Activated CD8-positive, alpha-beta memory T cell treated with anti-CD3 and anti-CD28 coated beads, Interleukin-2, amount 50 U/mL, for 1 hour (primary cell): ENCODE data around the gene CACNA1H.
"Not testable (repeated sequence)": the region's sequence is repeated elsewhere in the genome, so short reads cannot be mapped to it uniquely, and the experiment has no call there.

Source experiments
- DNase-seq: peaks from one replicate; pipeline ENCODE4 v3.0.0-alpha.2; 2020; ENCODE audit errors: extremely low read depth

The CACNA1H gene

GRCh38 chr16:1213796-1214372 is 61.0 kb downstream of the CACNA1H start:
- no peak for DNase-seq

DNA sequence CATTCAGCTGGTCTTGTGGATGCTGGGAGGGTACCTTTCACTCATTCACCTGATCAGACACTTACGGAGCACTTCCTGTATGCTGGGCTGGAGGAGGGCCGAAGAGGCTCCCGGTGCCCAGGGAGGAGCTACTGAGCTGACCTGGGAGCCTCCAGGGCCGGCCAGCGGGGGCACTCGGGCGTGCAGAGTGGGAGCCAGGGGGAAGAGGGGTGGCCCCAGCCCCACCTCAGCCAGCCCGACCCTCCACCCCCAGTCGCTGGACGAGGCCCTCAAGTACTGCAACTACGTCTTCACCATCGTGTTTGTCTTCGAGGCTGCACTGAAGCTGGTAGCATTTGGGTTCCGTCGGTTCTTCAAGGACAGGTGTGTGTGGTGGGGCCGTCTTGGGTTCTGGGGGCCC is 61.8 kb downstream of the CACNA1H start:
- no peak for DNase-seq

DNA sequence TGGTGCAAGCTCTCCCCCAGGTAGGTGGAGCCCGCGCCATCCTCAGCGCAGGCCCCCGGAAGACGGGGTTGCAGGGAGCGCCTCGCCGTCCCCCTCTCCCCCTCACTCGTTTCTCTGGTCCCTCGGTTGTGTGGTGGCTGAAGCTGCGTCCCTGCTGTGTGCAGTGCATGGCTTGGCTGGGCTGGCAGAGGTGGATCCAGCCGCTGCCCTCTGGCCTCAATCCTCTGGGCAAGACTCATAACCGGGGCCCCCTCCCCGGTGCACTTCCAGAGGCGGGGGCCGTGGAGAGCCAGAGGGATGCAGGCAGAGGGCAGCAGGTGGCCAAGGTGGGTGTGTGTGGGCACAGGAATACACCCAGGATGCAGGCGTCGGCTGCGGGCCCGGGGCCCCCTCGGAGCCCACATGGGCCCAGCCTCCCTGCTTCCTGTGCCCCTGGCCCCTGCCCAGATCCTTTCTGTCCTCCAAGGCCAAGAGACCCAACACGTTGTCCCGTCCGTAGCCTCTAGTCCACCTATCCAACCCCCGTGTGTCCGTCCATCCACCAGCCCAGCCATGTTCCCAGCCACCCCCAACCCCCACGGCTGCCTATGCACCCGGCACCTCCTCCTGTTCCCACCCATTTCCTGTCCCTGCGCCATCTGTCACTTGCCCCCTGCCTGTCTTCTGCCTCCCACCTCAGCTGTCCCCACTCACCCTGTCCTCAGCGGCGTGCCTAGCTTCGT is 62.8 kb downstream of the CACNA1H start:
- no peak for DNase-seq

GRCh38 chr16:1216296-1216619 is 63.4 kb downstream of the CACNA1H start:
- no peak for DNase-seq

- DNase-seq, result no peak
These were observed 63.9 kb downstream of the CACNA1H start for GRCh38 chr16:1216681-1217400.

DNA sequence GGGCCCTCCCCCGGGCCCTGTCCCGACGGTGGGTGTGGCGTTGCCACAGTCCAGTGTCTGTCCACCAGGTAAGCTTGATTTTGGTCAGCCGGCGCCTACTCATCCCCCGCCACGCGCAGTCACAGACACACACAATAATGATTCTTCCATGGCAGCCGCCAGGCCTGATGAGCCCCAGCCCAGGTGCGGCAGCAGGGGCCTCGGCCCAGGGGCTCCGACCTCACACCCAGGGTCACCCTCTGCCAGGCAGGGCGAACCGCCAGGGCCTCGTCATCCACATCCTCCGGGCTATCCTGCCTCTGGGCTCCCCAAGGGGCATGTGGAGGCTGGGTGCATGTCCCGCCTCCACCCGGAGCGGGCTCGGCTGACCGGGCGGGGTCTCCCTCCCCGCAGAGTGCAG is 64.6 kb downstream of the CACNA1H start:
- DNase-seq, result no peak

DNA sequence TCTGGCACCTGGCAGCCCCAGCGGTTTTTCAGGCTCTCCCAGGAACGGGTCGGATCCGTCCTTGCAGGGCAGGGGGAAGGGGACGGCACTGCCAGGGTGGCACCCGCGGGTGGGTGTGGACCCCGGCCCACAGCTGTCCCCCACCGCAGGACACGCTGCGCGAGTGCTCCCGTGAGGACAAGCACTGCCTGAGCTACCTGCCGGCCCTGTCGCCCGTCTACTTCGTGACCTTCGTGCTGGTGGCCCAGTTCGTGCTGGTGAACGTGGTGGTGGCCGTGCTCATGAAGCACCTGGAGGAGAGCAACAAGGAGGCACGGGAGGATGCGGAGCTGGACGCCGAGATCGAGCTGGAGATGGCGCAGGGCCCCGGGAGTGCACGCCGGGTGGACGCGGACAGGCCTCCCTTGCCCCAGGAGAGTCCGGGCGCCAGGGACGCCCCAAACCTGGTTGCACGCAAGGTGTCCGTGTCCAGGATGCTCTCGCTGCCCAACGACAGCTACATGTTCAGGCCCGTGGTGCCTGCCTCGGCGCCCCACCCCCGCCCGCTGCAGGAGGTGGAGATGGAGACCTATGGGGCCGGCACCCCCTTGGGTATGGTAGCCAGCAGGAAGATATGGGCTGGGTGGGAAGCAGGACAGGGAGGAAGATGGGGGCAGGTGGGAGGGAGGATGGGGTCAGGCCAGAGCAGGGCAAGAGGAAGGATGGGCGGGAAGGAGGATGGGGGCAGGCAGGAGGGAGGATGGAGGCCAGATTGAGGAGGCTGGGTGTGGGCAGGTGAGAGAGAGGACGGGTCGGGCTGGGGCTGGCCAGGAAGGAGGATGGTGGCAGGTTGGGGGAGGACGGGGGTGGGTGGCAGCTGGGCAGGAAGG is 65.4 kb downstream of the CACNA1H start:
- no peak for DNase-seq

GRCh38 chr16:1218930-1219611 is 66.2 kb downstream of the CACNA1H start:
- DNase-seq, result no peak

GRCh38 chr16:1220098-1220728 is 67.3 kb downstream of the CACNA1H start:
- no peak for DNase-seq

DNA sequence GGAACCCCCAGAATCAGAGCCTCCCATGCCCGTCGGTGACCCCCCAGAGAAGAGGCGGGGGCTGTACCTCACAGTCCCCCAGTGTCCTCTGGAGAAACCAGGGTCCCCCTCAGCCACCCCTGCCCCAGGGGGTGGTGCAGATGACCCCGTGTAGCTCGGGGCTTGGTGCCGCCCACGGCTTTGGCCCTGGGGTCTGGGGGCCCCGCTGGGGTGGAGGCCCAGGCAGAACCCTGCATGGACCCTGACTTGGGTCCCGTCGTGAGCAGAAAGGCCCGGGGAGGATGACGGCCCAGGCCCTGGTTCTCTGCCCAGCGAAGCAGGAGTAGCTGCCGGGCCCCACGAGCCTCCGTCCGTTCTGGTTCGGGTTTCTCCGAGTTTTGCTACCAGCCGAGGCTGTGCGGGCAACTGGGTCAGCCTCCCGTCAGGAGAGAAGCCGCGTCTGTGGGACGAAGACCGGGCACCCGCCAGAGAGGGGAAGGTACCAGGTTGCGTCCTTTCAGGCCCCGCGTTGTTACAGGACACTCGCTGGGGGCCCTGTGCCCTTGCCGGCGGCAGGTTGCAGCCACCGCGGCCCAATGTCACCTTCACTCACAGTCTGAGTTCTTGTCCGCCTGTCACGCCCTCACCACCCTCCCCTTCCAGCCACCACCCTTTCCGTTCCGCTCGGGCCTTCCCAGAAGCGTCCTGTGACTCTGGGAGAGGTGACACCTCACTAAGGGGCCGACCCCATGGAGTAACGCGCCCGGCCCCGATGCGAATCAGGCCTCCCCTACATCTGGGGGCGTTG is 68.1 kb downstream of the CACNA1H start:
- DNase-seq, result no peak

- DNase-seq, result no peak
These were observed 69.0 kb downstream of the CACNA1H start for GRCh38 chr16:1221628-1222552.

DNA sequence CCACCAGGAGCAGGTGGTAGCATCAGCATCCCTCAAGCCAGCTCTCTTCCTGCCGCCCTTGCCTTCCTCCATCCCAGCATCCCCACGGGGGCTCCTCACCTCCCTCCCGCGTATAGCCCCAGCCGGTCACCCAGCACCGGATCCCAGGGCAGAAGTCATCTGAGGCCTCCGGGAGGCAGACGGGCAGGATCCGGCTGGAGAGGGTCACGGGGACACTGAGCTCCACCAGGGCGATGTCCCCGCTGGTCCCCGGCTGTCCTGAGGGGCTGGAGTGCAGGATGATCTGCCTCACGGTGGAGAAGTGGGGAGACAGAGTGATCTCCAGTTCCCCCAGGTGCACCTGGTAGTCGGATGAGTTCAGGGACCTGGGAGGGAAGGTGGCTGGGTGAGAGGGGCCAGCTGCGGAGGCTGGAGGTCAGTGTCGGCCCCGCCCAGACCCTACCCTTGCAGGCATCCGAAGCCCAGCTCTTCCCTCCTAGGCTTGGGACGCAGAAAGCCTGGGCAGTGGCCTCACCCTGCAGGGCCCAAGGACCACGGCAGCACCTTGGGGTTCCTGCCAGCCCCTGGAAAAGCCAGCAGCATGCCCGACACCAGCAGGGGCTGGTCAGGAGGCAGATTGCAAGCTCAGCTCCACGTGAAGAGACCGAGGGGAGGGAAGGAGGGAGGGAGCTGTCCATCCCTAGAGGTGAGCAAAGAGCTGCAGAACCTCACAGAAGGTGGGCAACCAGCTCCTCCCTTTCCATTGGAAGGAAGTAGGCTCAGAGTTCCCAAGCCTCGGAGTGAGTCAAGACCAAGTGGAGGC is 69.8 kb downstream of the CACNA1H start:
- DNase-seq, result no peak

DNA sequence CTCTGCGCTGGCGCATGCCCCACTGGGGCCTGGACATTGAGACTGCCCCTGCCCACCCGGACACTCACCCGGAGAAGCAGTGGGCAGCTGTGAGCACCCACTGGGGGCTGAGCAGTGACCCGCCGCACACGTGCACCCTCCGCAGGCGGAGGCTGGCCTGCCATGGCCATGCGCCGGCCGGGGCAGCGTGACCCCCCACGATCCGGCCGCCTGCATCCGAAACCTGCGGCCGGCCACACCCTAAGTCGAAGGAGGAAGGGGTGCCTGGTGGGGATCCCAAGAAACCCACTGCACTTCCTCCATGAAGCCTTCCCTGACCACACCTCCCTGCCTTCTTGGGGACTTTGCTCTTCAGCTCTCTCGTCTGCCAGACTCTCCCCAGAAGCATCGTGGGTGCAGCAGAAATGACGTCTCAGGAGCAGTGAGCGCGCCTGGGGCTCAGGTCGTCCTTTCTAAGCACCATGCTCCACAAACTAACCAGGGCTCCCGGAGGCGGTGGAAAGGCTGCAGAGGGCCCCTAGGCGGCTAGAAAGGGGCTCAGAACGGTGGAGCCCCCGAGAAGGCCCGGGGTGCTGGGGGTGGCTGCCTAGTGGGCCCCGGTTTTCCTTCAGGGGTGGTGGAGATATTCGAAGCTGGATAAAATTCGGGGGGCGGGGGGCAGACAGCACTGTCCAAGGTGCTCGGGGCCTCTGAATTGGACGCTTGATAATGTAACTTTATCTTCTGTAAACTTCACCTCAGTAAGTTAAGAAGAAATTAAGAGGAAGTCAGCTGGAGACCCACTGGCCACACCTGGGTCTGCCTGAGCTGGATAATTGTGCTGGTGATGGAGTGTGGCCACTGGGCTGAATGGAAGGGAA is 70.7 kb downstream of the CACNA1H start:
- no peak for DNase-seq

GRCh38 chr16:1224558-1224957 is 71.7 kb downstream of the CACNA1H start:
- no peak for DNase-seq

DNA sequence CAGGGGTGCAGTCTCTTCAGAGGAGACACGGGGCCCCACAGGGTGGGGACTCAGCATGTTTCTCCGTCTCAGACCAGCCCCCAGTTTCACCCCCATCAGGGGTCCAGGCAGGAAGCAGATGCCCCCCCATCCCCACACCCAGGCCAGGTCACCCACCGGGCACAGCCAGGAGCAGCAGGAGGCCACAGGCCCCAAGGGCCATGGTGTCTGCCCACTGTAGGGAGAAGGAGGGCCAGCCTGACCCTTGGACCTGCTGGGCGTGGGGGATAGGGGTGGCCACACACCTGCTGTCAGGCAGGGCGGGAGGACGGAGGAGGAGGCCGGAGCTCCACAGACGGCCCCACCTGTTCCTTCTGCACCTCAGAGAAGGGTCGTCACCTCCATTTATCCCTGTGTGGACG is 72.1 kb downstream of the CACNA1H start, which contains the start of gene TPSG1:
Gene TPSG1 (minus strand): TSS at position 218 of the 401 bp plus-strand sequence. CDS start 16 bp downstream, at position 202.
- DNase-seq, result no peak

GRCh38 chr16:1225728-1226311 is 72.9 kb downstream of the CACNA1H start:
- not testable (repeated sequence) for DNase-seq

DNA sequence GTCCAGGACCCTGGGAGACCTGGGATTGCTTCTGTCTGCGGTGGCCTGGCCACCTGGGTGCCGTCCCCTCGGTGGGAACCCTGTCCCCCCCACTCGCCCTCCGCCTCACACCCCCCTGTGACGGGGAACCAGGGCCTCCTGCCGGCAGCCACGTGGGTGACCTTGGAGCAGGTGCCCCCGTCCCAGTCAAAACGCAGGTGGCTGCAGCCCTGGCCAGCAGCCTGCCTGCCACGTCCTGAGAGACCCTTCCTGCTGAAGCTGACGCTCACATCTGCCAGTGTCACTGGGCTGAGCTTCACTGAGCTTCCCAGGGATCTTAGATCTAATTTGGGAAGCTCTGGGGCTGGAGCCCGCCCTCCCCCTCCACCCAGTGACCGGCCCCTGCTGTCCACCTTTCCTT is 73.8 kb downstream of the CACNA1H start:
- not testable (repeated sequence) for DNase-seq
